Lung (tissue), 12 donors: ENCODE results near the gene TMEM145. TPM values are rescaled to one million over a fixed set of nuclear protein-coding genes. Genes with fewer than 3 reads are reported as not detected.

Experiments used
- ATAC-seq: fragments of 200-7000 bp; cut with Tn5 transposase; one replicate; pipeline ENCODE4 v1.9.1; 2020; ENCODE audit warnings: moderate number of reproducible peaks; ENCODE audit not compliant: insufficient read depth, low FRiP score
- DNase-seq, 3 donors: peaks; one replicate each; pipeline ENCODE4 v3.0.0-alpha.2; 2013 to 2017
- H3K27ac ChIP-seq, 2 donors: one replicate each; pipeline ENCODE4 v1.5.1; 2013; ENCODE audit warnings: mild to moderate bottlenecking in 2 of 2, moderate library complexity in 2 of 2, control low read depth in 1 of 2, inconsistent platforms in 1 of 2, low read depth in 1 of 2, low read length in 1 of 2
- H3K27me3 ChIP-seq, 3 donors: one replicate each; pipeline ENCODE4 v1.5.1; 2013; ENCODE audit warnings: low read length in 2 of 3; ENCODE audit not compliant: control insufficient read depth in 3 of 3, insufficient read depth in 3 of 3
- H3K36me3 ChIP-seq, 4 donors: one replicate each; pipeline ENCODE4 v1.5.1; 2013; ENCODE audit warnings: low read length in 4 of 4, mild to moderate bottlenecking in 1 of 4, moderate library complexity in 1 of 4; ENCODE audit not compliant: control insufficient read depth in 4 of 4, insufficient read depth in 4 of 4
- H3K4me1 ChIP-seq, 5 donors: one replicate each; pipeline ENCODE4 v1.5.1; 2013; ENCODE audit warnings: low read length in 5 of 5, mild to moderate bottlenecking in 2 of 5, moderate library complexity in 1 of 5; ENCODE audit not compliant: control insufficient read depth in 5 of 5, insufficient read depth in 5 of 5
- H3K4me3 ChIP-seq: one replicate; pipeline ENCODE4 v1.5.1; 2013; ENCODE audit warnings: mild to moderate bottlenecking, control low read depth, moderate library complexity
- H3K9ac ChIP-seq, 2 donors: one replicate each; pipeline ENCODE4 v1.5.1; 2013; ENCODE audit warnings: low read length in 2 of 2, control low read depth in 1 of 2; ENCODE audit not compliant: insufficient read depth in 1 of 2
- H3K9me3 ChIP-seq, 4 donors: one replicate each; pipeline ENCODE4 v1.5.1; 2013; ENCODE audit warnings: low read length in 3 of 4, mild to moderate bottlenecking in 1 of 4, moderate library complexity in 1 of 4; ENCODE audit not compliant: control insufficient read depth in 4 of 4, insufficient read depth in 3 of 4
- WGBS, 2 donors: extraction: QIAGEN DNeasy Blood & Tissue Kit; methylation state at CpG; one replicate each; pipeline ENCODE4 v1.1.7; 2013; 5-methylcytosine and 5-hydroxymethylcytosine counted together
- polyA plus RNA-seq, 2 donors: library from polyadenylated mRNA; stranded (reverse); fragments of 200-250 nt; gene quantifications; one replicate each; pipeline ENCODE4 v1.2.1, GENCODE V29; 2013
- total RNA-seq, 2 donors: library from RNA; depleted of rRNA in 1 of 2; stranded (reverse); fragments of >200 nt in 1 of 2; gene quantifications; one replicate each; pipeline ENCODE4 v1.2.1, GENCODE V29; 2014 to 2021
- TF ChIP-seq, protein P1 (sequence below): IDR thresholded peaks from 2 replicates; pipeline ENCODE4 v1.5.1; 2012; ENCODE audit warnings: mild to moderate bottlenecking; ENCODE audit errors: control extremely low read depth, extremely low read depth
- donor health status: control.
- donor health status: control.
- donor health status: Bipolar disorder and iron deficiency.
- donor health status: healthy.
- donor health status: DM: yes; HTN: yes; CAD: no.

Gene TMEM145
- total and polyA plus RNA-seq, 4 donors, result 0.12 to 0.95 (median 0.40) TPM; not detected in 1

- Histone ChIP-seq H3K4me3 (no peak overlapping the region), H3K27ac (peak overlapping the region in 1 of 2 donors; percentile 15), H3K4me1 (peaks cover 11 to 29% (median 15%) of the 10 kb centered on the region in 5 donors), H3K9me3 (no peaks in the 10 kb centered on the region), H3K36me3 (peaks cover 4 to 34% (median 19%) of the 10 kb centered on the region in 4 donors), H3K27me3 (no peaks in the 10 kb centered on the region), H3K9ac (no peak overlapping the region)
- DNase-seq (no peak), ATAC-seq (no peak)
- TF ChIP-seq, protein P1, sequence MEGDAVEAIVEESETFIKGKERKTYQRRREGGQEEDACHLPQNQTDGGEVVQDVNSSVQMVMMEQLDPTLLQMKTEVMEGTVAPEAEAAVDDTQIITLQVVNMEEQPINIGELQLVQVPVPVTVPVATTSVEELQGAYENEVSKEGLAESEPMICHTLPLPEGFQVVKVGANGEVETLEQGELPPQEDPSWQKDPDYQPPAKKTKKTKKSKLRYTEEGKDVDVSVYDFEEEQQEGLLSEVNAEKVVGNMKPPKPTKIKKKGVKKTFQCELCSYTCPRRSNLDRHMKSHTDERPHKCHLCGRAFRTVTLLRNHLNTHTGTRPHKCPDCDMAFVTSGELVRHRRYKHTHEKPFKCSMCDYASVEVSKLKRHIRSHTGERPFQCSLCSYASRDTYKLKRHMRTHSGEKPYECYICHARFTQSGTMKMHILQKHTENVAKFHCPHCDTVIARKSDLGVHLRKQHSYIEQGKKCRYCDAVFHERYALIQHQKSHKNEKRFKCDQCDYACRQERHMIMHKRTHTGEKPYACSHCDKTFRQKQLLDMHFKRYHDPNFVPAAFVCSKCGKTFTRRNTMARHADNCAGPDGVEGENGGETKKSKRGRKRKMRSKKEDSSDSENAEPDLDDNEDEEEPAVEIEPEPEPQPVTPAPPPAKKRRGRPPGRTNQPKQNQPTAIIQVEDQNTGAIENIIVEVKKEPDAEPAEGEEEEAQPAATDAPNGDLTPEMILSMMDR, result no peak
- 38 to 42% methylated on average over 3 of the region's 3 CpGs for WGBS, 2 donors
These were observed 36.8 kb upstream of the TMEM145 start for GRCh38 chr19:42276284-42276683.

DNA sequence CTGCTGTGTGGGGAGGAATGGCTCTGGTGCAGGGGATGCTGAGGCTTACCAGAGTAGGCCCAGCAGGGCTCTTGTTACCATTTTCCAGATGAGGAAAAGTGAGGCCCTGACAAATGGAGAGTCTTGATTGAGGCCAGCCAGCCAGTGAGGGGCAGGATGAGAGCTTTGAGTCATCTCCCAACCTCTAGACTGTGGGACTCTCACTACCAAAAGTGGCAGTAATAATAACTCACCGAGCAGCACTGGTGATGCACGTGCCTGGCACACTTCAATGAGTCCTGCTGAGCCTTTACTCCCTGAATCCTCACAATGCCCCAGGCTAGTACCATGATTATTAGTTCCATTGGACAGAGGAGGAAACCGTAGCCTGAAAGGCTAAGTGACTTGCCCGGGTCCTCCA is 36.3 kb upstream of the TMEM145 start:
- 89 to 92% methylated on average over 4 of the region's 4 CpGs for WGBS, 2 donors
- H3K27me3 ChIP-seq, result no peaks in the 10 kb centered on the region
- TF ChIP-seq, protein P1, result no peak
- no peak for ATAC-seq
- no peaks in the 10 kb centered on the region for H3K9me3 ChIP-seq
- DNase-seq, result no peak
- no peak overlapping the region for H3K27ac ChIP-seq
- no peak overlapping the region for H3K9ac ChIP-seq
- no peak overlapping the region for H3K4me3 ChIP-seq
- H3K36me3 ChIP-seq, result peaks cover 4 to 32% (median 19%) of the 10 kb centered on the region in 4 donors
- H3K4me1 ChIP-seq, result peaks cover 13 to 34% (median 20%) of the 10 kb centered on the region in 5 donors

DNA sequence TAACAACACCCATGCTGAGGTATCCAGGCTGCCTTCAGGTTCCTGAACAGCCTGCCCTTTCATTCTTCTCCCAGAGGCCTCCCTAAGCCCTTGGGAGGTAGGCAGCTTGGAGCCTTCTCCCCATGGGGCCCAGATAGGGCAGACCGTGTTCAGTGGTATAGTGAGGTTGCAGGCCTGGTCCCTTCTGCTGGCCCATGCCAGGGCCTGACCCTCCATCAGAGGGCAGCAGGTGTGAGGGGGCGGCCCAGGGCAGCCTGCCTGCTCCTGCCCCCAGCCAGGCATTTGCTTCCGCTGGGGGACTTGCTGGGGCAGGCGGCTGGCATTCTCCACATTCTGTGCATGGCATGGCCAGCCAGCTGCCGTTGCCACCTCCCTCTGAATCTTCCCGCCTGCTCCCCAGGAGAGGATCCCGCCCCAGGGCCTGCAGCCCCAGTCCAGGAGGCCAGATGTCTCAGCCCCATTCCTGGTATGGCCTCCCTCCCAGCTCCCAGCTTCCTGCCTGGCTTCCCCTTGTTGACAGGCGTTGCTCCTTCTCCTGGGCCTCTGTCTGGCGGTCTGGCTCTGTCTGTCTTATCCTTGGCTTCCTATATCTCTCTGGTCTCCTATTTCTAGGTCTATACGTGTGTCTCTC is 35.2 kb upstream of the TMEM145 start:
- TF ChIP-seq, protein P1, result no peak
- no peak overlapping the region for H3K4me3 ChIP-seq
- peaks cover 0 to 21% (median 17%) of the 10 kb centered on the region in 4 donors for H3K36me3 ChIP-seq
- no peak for ATAC-seq
- H3K27ac ChIP-seq, result peak overlapping the region; percentile 43 to 62
- H3K9me3 ChIP-seq, result no peaks in the 10 kb centered on the region
- peaks cover 19 to 41% (median 24%) of the 10 kb centered on the region in 5 donors for H3K4me1 ChIP-seq
- peak overlapping the region in 1 of 2 donors; percentile 49 for H3K9ac ChIP-seq
- H3K27me3 ChIP-seq, result no peaks in the 10 kb centered on the region
- DNase-seq, result peak in 1 of 3 donors; percentile 31
- WGBS, 2 donors, result 49 to 52% methylated on average over 7 to 10 of the region's 10 CpGs
